Immature natural killer cell (primary cell): Measurements from ENCODE around the gene MEX3A. TPM values are rescaled to one million over a fixed set of nuclear protein-coding genes. Genes with fewer than 3 reads are reported as not detected.

Experiments used
- DNase-seq, 3 donors: peaks; one replicate each; pipeline ENCODE4 v3.0.0; 2022; ENCODE audit warnings: mixed read lengths in 1 of 3
- H3K27ac Mint-ChIP-seq, 6 donors: one replicate each; pipeline ENCODE4 v1.8.0; 2020; ENCODE audit warnings: mixed read lengths in 6 of 6, mild to moderate bottlenecking in 5 of 6, inconsistent platforms in 4 of 6, moderate library complexity in 3 of 6
- H3K27me3 Mint-ChIP-seq, 3 donors: one replicate each; pipeline ENCODE4 v1.8.0; 2020 to 2021; ENCODE audit warnings: low read depth in 3 of 3, mild to moderate bottlenecking in 3 of 3, mixed read lengths in 3 of 3, moderate library complexity in 3 of 3, inconsistent platforms in 1 of 3
- H3K36me3 Mint-ChIP-seq, 3 donors: one replicate each; pipeline ENCODE4 v1.8.0; 2020; ENCODE audit warnings: mixed read lengths in 3 of 3, inconsistent platforms in 2 of 3, mild to moderate bottlenecking in 2 of 3
- H3K4me1 Mint-ChIP-seq, 2 donors: one replicate each; pipeline ENCODE4 v1.8.0; 2020; ENCODE audit warnings: inconsistent platforms in 2 of 2, mild to moderate bottlenecking in 2 of 2, mixed read lengths in 2 of 2, moderate library complexity in 1 of 2
- H3K4me3 Mint-ChIP-seq, 5 donors: one replicate each; pipeline ENCODE4 v1.8.0; 2020; ENCODE audit warnings: mild to moderate bottlenecking in 5 of 5, mixed read lengths in 5 of 5, inconsistent platforms in 3 of 5, moderate library complexity in 3 of 5
- H3K9me3 Mint-ChIP-seq, 6 donors: one replicate each; pipeline ENCODE4 v1.8.0; 2020; ENCODE audit warnings: mild to moderate bottlenecking in 6 of 6, mixed read lengths in 6 of 6, inconsistent platforms in 4 of 6, moderate library complexity in 3 of 6
- polyA plus RNA-seq, 3 donors: library from polyadenylated mRNA; unstranded; fragments of 300-500 nt; fragmentation: Illumina TruSeq; gene quantifications; one replicate each; pipeline ENCODE4 v1.2.3, GENCODE V29; 2021

MEX3A gene
- polyA plus RNA-seq, 3 donors from 2014 or later, result not detected

DNA sequence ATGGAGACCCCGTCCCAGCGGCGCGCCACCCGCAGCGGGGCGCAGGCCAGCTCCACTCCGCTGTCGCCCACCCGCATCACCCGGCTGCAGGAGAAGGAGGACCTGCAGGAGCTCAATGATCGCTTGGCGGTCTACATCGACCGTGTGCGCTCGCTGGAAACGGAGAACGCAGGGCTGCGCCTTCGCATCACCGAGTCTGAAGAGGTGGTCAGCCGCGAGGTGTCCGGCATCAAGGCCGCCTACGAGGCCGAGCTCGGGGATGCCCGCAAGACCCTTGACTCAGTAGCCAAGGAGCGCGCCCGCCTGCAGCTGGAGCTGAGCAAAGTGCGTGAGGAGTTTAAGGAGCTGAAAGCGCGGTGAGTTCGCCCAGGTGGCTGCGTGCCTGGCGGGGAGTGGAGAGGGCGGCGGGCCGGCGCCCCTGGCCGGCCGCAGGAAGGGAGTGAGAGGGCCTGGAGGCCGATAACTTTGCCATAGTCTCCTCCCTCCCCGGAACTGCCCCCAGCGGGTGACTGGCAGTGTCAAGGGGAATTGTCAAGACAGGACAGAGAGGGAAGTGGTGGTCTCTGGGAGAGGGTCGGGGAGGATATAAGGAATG lies 32.8 kb upstream of the MEX3A start:
- H3K36me3 Mint-ChIP-seq, result no peaks in the 10 kb centered on the region

DNA sequence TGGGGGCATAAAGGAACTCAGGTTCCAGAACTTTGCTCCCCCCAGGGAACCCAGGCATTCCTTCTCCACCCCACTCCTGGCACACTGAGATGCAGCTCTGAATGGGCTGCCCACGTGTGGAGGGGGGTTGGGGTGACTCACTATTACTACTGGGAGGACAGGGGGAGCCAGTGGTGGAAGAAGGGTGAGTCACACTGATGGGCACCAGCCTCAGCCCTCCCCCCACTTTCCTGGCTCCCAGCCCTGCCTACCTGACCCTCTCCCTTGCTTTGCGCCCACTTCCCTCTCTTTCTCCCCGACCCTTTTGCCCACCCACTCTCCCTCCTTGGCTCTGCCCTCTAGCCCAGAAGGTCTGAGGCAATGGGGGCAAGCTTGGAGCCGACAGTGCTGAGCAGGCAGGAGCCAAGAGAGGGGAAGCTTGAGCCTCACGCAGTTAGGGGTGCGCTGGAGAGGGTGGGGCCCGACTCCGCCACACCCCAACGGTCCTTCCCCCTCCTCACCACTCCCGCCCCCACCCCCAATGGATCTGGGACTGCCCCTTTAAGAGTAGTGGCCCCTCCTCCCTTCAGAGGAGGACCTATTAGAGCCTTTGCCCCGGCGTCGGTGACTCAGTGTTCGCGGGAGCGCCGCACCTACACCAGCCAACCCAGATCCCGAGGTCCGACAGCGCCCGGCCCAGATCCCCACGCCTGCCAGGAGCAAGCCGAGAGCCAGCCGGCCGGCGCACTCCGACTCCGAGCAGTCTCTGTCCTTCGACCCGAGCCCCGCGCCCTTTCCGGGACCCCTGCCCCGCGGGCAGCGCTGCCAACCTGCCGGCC lies 32.0 kb upstream of the MEX3A start, which contains the start of gene LMNA:
Gene LMNA, plus strand, starts transcription at position 611 of the 818 bp plus-strand sequence. CDS start 208 bp downstream, outside the sequence.
- Mint-ChIP-seq H3K27me3 (peaks cover 11 to 26% (median 14%) of the 10 kb centered on the region in 3 donors), H3K4me3 (peak within 1 kb of the TSS; percentile 84 to 92 (median 88)), H3K4me1 (peaks cover 17 to 23% of the 10 kb centered on the region in 2 donors), H3K9me3 (no peaks in the 10 kb centered on the region), H3K27ac (peak within 1 kb of the TSS; percentile 39 to 93 (median 88)), H3K36me3 (no peaks in the 10 kb centered on the region)
- DNase-seq, result peak; percentile 61 to 71 (median 63)

More for the DNA sequence above, 32.8 kb upstream of the MEX3A start:
- Mint-ChIP-seq H3K9me3 (no peaks in the 10 kb centered on the region), H3K4me3 (peak overlapping the region; percentile 84 to 92 (median 88)), H3K27me3 (peaks cover 11 to 26% (median 18%) of the 10 kb centered on the region in 3 donors), H3K27ac (peak overlapping the region; percentile 39 to 91 (median 88)), H3K4me1 (peaks cover 17 to 23% of the 10 kb centered on the region in 2 donors)
- peak in 1 of 3 donors; percentile 33 for DNase-seq

DNA sequence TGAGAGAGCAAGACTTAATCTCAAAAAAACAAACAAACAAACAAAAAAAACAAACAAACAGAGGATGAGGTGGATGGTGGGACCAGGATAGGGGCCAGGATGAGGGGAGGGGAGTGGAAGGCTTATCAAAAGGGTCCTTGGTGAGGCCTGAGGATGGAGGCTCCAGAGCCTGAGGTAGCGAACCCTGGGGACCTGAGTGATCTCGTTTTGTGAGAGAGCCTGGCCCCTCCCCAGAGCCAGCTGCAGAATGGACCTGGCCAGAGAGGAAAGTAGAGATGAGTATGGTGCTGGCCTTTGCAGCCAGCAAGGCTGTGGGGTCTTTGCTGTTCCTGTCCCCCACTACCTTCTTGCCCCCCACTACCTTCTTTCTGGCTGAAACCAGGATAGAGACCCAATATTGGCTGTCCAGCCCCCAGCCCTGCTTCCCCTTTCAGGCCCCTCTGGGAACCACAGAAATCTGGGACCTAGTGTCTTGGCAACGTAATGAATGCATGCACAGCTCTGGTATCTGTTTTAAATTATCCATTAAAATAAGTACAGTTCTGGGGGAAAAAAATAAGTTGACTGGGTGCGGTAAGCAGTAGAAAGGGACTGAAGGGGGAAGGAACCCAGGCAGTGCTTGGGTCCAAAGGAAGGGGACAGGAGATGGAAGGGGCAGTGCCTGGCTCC lies 31.2 kb upstream of the MEX3A start:
- Mint-ChIP-seq H3K36me3 (no peaks in the 10 kb centered on the region), H3K27ac (peak overlapping the region; percentile 17 to 93 (median 87)), H3K4me1 (peaks cover 17 to 23% of the 10 kb centered on the region in 2 donors), H3K4me3 (peak overlapping the region in 4 of 5 donors; percentile 86 to 92 (median 90)), H3K9me3 (no peaks in the 10 kb centered on the region), H3K27me3 (peaks cover 9 to 24% (median 14%) of the 10 kb centered on the region in 3 donors)
- no peak for DNase-seq

GRCh38 chr1:156112276-156113137 lies 30.2 kb upstream of the MEX3A start:
- Mint-ChIP-seq H3K4me3 (no peak overlapping the region), H3K36me3 (no peaks in the 10 kb centered on the region), H3K4me1 (peaks cover 17 to 23% of the 10 kb centered on the region in 2 donors), H3K9me3 (no peaks in the 10 kb centered on the region), H3K27ac (peak overlapping the region in 4 of 6 donors; percentile 62 to 86 (median 76)), H3K27me3 (peaks cover 8 to 23% (median 13%) of the 10 kb centered on the region in 3 donors)
- no peak for DNase-seq

GRCh38 chr1:156111355-156111962 lies 29.2 kb upstream of the MEX3A start:
- peak overlapping the region in 5 of 6 donors; percentile 48 to 86 (median 74) for H3K27ac Mint-ChIP-seq
- H3K27me3 Mint-ChIP-seq, result peaks cover 10 to 22% (median 11%) of the 10 kb centered on the region in 3 donors
- H3K36me3 Mint-ChIP-seq, result no peaks in the 10 kb centered on the region
- H3K4me3 Mint-ChIP-seq, result no peak overlapping the region
- H3K4me1 Mint-ChIP-seq, result peaks cover 22 to 28% of the 10 kb centered on the region in 2 donors
- DNase-seq, result no peak
- no peaks in the 10 kb centered on the region for H3K9me3 Mint-ChIP-seq

DNA sequence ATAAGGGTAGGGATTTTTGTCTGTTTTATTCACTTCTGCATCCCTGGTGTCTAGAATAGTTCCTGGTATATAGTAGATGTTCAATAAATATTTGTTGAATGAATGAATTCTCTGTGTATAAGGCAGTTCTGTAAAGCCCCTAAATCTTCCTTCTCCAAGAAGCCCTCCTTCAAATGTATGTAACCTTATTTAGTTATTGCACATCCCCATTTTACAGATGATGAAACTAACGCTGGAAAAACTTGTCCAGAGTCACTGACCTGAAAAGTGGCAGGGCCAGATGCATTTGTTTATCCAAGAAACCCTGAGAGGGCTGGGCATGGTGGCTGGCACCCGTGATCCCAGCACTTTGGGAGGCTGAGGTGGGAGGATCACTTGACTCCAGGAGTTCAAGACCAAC lies 28.0 kb upstream of the MEX3A start:
- DNase-seq, result no peak
- no peaks in the 10 kb centered on the region for H3K36me3 Mint-ChIP-seq
- H3K27ac Mint-ChIP-seq, result peak overlapping the region in 5 of 6 donors; percentile 61 to 89 (median 81)
- no peak overlapping the region for H3K4me3 Mint-ChIP-seq
- peaks cover 25 to 28% of the 10 kb centered on the region in 2 donors for H3K4me1 Mint-ChIP-seq
- no peaks in the 10 kb centered on the region for H3K9me3 Mint-ChIP-seq
- H3K27me3 Mint-ChIP-seq, result peaks cover 17 to 22% (median 20%) of the 10 kb centered on the region in 3 donors

DNA sequence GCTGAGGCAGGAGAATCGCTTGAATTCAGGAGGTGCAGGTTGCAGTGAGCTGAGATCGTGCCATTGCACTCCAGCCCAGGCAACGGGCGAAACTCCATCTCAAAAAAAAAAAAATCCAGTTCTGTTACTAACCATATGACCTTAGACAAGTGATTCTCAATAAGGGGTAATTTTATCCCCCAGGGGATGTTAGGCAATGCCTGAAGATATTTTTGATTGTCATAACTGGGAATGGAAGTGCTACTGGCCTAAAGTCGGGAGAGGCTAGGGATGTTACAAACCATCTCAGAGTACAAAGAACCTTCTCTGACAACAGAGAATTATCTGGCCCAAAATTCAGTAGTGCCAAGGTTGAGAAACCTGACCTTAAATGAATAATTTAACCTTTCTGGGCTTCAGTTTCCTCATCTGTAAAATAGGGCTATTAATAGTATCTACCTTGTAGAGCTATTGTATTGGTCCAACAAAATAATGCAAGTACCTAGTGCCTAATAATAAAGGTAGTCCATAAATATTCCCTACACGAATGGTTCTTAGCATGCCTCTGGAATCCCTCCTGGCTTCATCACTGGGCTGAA lies 26.5 kb upstream of the MEX3A start:
- no peaks in the 10 kb centered on the region for H3K9me3 Mint-ChIP-seq
- peak overlapping the region; percentile 23 to 100 (median 100) for H3K27ac Mint-ChIP-seq
- H3K27me3 Mint-ChIP-seq, result peaks cover 15 to 19% (median 16%) of the 10 kb centered on the region in 3 donors
- peaks cover 20 to 23% of the 10 kb centered on the region in 2 donors for H3K4me1 Mint-ChIP-seq
- DNase-seq, result no peak
- H3K4me3 Mint-ChIP-seq, result no peak overlapping the region
- no peaks in the 10 kb centered on the region for H3K36me3 Mint-ChIP-seq

GRCh38 chr1:156108057-156108456 lies 25.8 kb upstream of the MEX3A start:
- Mint-ChIP-seq H3K4me3 (no peak overlapping the region), H3K36me3 (no peaks in the 10 kb centered on the region), H3K9me3 (no peaks in the 10 kb centered on the region), H3K27me3 (peaks cover 12 to 20% (median 14%) of the 10 kb centered on the region in 3 donors), H3K4me1 (peaks cover 20 to 22% of the 10 kb centered on the region in 2 donors), H3K27ac (peak overlapping the region; percentile 99 to 100 (median 100))
- DNase-seq, result no peak

DNA sequence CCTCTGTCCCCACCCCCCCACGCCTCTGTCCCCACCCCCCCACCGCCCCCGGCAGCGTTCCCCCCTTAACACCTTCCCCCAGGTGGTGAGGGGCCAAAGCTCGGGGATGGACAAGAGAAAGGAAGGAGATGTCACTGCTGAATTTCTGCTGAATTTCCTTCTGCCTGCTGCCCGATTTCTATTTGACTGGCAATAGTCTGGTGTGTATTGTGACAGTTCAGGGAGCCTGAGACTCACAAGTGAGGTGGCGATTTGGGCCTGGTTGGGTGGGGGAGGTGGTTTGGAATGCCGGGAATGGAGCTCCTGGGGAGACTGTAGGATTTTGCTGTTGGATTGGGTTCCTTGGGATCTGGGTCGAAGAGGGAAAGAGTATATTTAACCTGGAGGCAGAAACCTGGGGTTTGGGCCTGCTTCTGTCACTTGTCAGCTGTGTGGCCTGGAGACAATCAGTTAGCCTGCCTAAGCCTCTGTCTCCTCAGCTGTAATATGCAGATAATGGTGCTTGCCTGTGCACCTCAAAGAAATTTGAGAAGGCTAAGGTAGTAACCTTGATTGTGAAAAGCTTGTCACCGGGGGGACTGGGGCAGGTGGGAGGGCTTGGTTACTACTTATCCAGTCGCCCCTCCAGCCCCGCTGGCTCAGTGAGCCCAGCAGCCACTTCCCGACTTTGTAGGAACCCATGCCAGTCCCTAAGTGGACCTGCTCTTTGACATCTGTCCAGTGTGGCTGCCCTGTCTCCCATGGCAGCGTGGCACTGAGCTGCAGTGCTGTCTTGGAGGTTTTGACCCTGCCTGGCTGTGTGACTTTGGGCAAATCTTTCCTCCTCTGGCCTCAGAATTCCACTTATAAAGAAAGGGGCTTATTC lies 24.6 kb upstream of the MEX3A start:
- H3K9me3 Mint-ChIP-seq, result no peaks in the 10 kb centered on the region
- no peaks in the 10 kb centered on the region for H3K36me3 Mint-ChIP-seq
- peak overlapping the region; percentile 99 to 100 (median 100) for H3K27ac Mint-ChIP-seq
- DNase-seq, result no peak
- H3K27me3 Mint-ChIP-seq, result peaks cover 10 to 20% (median 14%) of the 10 kb centered on the region in 3 donors
- peaks cover 20 to 22% of the 10 kb centered on the region in 2 donors for H3K4me1 Mint-ChIP-seq
- peak overlapping the region; percentile 41 to 88 (median 58) for H3K4me3 Mint-ChIP-seq

DNA sequence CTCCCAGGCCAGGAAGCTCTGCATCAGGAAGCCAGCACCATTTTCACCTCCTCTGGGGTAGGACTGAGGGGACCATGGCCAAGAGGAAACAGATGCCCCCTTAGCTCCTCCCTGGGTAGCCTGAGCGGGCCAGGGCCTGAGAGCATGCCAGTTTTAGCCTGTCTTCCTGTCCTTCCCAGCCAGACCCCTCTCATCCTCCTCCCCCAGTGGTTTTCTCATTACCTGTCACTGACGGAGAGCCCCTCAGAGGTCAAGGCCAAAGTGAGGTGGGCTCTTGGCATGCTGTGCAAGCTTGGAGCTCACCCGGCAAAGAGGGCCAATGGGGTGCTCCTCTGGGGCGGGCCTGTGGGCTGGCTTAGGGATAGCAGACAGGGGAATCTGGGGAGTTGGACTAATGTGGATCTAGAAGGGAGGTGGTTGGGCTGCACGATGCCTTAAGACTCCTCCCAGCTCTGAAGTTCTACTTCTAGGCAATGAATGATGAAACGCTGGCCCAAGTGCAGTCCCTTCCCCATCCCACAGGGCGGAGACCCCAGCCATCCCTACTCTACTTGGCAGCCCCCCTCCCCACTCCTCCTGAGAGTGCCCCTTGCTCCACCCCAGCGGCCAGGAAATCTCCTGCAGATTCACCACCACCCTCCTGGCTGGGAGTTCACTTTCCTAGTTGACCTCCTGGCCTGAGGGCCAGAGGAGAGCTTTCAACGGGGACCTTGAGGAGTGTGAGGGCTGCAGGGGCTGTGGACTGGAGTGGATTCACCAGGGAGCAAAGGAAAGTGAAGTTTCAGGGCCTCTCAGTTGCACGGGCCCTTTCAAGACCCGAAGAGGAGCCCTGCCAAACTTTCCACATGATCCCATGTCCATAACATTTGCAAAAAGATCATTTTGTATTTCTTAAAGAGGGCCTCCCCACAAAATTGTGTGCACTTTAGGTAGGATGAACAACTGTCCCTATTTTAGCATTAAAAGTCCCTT lies 22.9 kb upstream of the MEX3A start:
- Mint-ChIP-seq H3K36me3 (no peaks in the 10 kb centered on the region), H3K27ac (peak overlapping the region; percentile 99 to 100 (median 100)), H3K27me3 (peaks cover 10 to 21% (median 14%) of the 10 kb centered on the region in 3 donors), H3K4me1 (peaks cover 20 to 22% of the 10 kb centered on the region in 2 donors), H3K9me3 (no peaks in the 10 kb centered on the region), H3K4me3 (peak overlapping the region; percentile 81 to 88 (median 84))
- no peak for DNase-seq
